Gastrocnemius medialis (tissue), 4 donors: Measurements from ENCODE around the gene CDO1. TPM values are rescaled to one million over a fixed set of nuclear protein-coding genes. Genes with fewer than 3 reads are reported as not detected.

Source experiments
- ATAC-seq, 2 donors: fragments of 150-250 bp; one replicate each; pipeline ENCODE4 v1.9.1; 2016
- DNase-seq, 2 donors: peaks; one replicate each; pipeline ENCODE4 v3.0.0-alpha.2; 2019
- H3K27ac ChIP-seq, 4 donors: fragments of 200-600 bp; sonication (generic); 1 replicate in 1 of 4; 2 replicates in 3 of 4; pipeline ENCODE4 v1.5.1; 2016 to 2018; ENCODE audit warnings: mild to moderate bottlenecking in 2 of 4, moderate library complexity in 1 of 4
- H3K27me3 ChIP-seq, 3 donors: fragments of 200-600 bp; sonication (generic) in 2 of 3; 1 replicate in 1 of 3; 2 replicates in 2 of 3; pipeline versions ENCODE4 v1.5.1 to v1.6.0; 2016 to 2019; ENCODE audit warnings: mild to moderate bottlenecking in 1 of 3, moderate library complexity in 1 of 3
- H3K36me3 ChIP-seq, 2 donors: fragments of 200-600 bp; sonication (generic) in 1 of 2; one replicate each; pipeline ENCODE4 v1.5.1; 2017 to 2018
- H3K4me1 ChIP-seq, 2 donors: fragments of 200-600 bp; sonication (generic) in 1 of 2; one replicate each; pipeline ENCODE4 v1.5.1; 2016 to 2017; ENCODE audit warnings: mild to moderate bottlenecking in 2 of 2
- H3K4me3 ChIP-seq, 4 donors: fragments of 200-600 bp; sonication (generic) in 3 of 4; 1 replicate in 1 of 4; 2 replicates in 3 of 4; pipeline ENCODE4 v1.5.1; 2016 to 2019; ENCODE audit warnings: mild to moderate bottlenecking in 2 of 4
- H3K9me3 ChIP-seq, 3 donors: fragments of 200-600 bp; sonication (generic) in 2 of 3; 1 replicate in 1 of 3; 2 replicates in 2 of 3; pipeline ENCODE4 v1.5.1; 2016 to 2019
- CTCF ChIP-seq, 5 experiments: fragments of 450-650 bp in 3 of 5; fragments of 200-600 bp in 2 of 5; sonication (generic) in 2 of 5; IDR thresholded peaks in 4 of 5; conservative IDR thresholded peaks in 1 of 5; 1 replicate in 4 of 5; 2 replicates in 1 of 5; pipeline ENCODE4 v1.5.1; 2016 to 2019; ENCODE audit warnings: antibody characterized with exemption in 5 of 5, mild to moderate bottlenecking in 3 of 5, moderate library complexity in 3 of 5
- POLR2A ChIP-seq, 2 donors: fragments of 450-650 bp; IDR thresholded peaks; one replicate each; pipeline ENCODE4 v1.6.1; 2017; ENCODE audit warnings: antibody characterized with exemption in 2 of 2, mild to moderate bottlenecking in 2 of 2, moderate library complexity in 2 of 2
- in situ Hi-C, 4 donors: fragments of 200-750 bp; cut with MboI; loops; one replicate each; pipeline versions ENCODE4 v1.15.0 to v1.8.0; 2017; ENCODE audit warnings: low sequenced_read_pairs in 4 of 4
- intact Hi-C: fragments of 100-400 bp; cut with DNase I; formaldehyde crosslinking; loops from one replicate; pipeline ENCODE4 v1.15.1; 2023; ENCODE audit warnings: low total_unique reads
- total RNA-seq, 4 donors: library from RNA; depleted of rRNA; stranded (reverse); fragments of >200 nt; gene quantifications; one replicate each; pipeline versions ENCODE4 v1.1.0 to v1.2.3, GENCODE V29; 2016

The CDO1 gene
- total RNA-seq, 4 donors from 2014 or later = 21.6 to 28.4 (median 23.7) TPM

DNA sequence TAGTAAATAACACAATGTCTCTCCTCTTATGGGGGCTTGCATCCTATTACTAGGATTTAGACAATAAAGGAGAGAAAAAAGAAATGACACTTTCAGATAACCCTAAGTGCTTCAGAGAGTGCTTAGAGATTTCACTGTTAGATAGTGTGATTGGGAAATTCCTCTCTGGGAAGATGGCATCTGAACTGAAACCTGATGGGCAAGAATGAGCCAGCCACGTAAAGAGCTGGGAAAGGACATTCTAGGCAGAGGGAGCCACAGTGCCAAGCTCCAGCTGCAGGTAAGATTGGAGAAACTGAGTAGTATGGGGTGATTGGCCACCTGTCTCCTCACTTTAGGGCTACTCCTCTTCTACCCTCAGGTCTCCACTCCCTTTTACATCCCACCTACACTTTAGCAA lies 14.5 kb downstream of the CDO1 start:
- DNase-seq (no peak), ATAC-seq (no peak)
- intact Hi-C loops (no loop called here), in situ Hi-C loops (no loop called here)
- H3K4me3 ChIP-seq = no peak overlapping the region
- no peaks in the 10 kb centered on the region for H3K36me3 ChIP-seq
- H3K9me3 ChIP-seq = no peaks in the 10 kb centered on the region
- no peaks in the 10 kb centered on the region for H3K27me3 ChIP-seq
- TF ChIP-seq CTCF (IDR thresholded peaks at IDR 0.05 in 4 of 5, conservative IDR thresholded peaks at IDR 0.05 in 1 of 5) = no peak
- no peak for TF ChIP-seq POLR2A (IDR thresholded peaks at IDR 0.05)
- no peak overlapping the region for H3K27ac ChIP-seq
- no peaks in the 10 kb centered on the region for H3K4me1 ChIP-seq

DNA sequence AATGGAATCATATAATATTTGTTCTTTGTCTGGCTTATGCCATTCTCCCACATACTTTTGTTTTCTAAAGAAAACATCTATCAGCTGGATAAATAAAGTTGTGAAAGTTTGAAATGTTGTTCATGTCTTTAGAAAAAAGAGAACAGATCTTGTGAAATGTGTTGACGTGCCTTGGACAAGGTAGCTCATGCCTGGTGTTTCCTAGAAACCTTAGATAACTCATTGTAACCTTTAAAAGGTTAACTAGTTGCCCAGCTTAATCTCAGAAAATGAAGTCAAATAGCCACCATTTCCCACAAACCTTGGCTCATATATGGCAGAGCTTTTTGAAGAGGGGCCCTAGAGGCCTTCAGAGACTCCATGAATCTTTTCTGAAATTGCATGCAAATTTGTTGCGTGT lies 15.3 kb downstream of the CDO1 start:
- Histone ChIP-seq H3K4me3 (no peak overlapping the region), H3K4me1 (no peaks in the 10 kb centered on the region), H3K36me3 (no peaks in the 10 kb centered on the region), H3K27me3 (no peaks in the 10 kb centered on the region), H3K9me3 (no peaks in the 10 kb centered on the region), H3K27ac (no peak overlapping the region)
- no peak for ATAC-seq
- intact Hi-C loops = no loop called here
- TF ChIP-seq CTCF (IDR thresholded peaks at IDR 0.05 in 4 of 5, conservative IDR thresholded peaks at IDR 0.05 in 1 of 5) (no peak), POLR2A (IDR thresholded peaks at IDR 0.05) (no peak)
- in situ Hi-C loops = no loop called here
- DNase-seq = no peak

DNA sequence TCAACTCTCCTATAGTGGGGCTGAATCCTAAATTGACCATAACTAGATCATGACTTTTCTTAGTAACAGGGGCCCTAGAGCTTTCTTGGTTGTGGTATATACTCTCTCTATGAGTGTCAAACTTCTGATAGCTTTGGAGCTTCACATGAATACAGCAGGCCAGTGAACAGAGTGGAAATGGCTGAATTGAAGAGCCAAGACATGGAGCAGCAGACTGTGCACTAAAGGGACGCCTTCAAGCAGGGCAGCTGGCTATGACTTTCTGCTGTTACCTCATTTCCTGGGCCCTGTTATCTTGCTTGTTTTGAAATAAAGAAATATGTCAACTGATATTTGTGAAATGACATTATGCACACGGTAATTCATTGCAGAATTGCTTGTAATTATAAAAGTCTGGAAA lies 16.4 kb downstream of the CDO1 start:
- intact Hi-C loops = no loop called here
- no peak for TF ChIP-seq POLR2A (IDR thresholded peaks at IDR 0.05)
- no peak for TF ChIP-seq CTCF (IDR thresholded peaks at IDR 0.05 in 4 of 5, conservative IDR thresholded peaks at IDR 0.05 in 1 of 5)
- no peaks in the 10 kb centered on the region for H3K9me3 ChIP-seq
- H3K4me1 ChIP-seq = no peaks in the 10 kb centered on the region
- no peaks in the 10 kb centered on the region for H3K36me3 ChIP-seq
- in situ Hi-C loops = no loop called here
- H3K4me3 ChIP-seq = no peak overlapping the region
- no peak overlapping the region for H3K27ac ChIP-seq
- DNase-seq (no peak), ATAC-seq (no peak)
- H3K27me3 ChIP-seq = no peaks in the 10 kb centered on the region

- Histone ChIP-seq H3K9me3 (no peaks in the 10 kb centered on the region), H3K27me3 (no peaks in the 10 kb centered on the region), H3K27ac (no peak overlapping the region), H3K4me3 (no peak overlapping the region), H3K36me3 (no peaks in the 10 kb centered on the region), H3K4me1 (no peaks in the 10 kb centered on the region)
- intact Hi-C loops = no loop called here
- DNase-seq (no peak), ATAC-seq (peak; percentile 14 to 39)
- in situ Hi-C loops = no loop called here
- no peak for TF ChIP-seq CTCF (IDR thresholded peaks at IDR 0.05 in 4 of 5, conservative IDR thresholded peaks at IDR 0.05 in 1 of 5)
- TF ChIP-seq POLR2A (IDR thresholded peaks at IDR 0.05) = no peak
These were observed 18.2 kb downstream of the CDO1 start for GRCh38 chr5:115798252-115798651.

DNA sequence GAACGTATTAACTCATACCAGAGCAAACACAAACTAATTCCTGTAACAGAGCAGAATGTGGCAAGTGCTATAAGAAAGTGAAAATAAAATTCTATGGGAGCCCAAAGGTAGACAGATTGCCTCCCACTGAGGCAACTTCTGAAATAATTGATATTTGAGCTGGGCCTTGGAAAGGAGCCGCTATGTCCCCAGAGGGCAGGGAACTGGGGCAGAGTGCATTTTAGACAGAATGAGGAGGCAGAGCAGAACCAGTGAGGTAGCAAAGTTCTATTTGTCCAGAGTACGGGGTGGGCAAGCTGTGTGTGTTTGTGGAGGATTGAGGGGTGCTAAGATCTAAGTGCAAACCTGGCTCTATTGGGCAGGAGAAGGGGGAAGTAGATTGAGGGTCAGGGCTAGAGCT lies 19.8 kb downstream of the CDO1 start:
- ATAC-seq (no peak), DNase-seq (no peak)
- no peak overlapping the region for H3K4me3 ChIP-seq
- intact Hi-C loops (no loop called here), in situ Hi-C loops (no loop called here)
- TF ChIP-seq CTCF (IDR thresholded peaks at IDR 0.05 in 4 of 5, conservative IDR thresholded peaks at IDR 0.05 in 1 of 5) (no peak), POLR2A (IDR thresholded peaks at IDR 0.05) (no peak)
- no peak overlapping the region for H3K27ac ChIP-seq
- no peaks in the 10 kb centered on the region for H3K4me1 ChIP-seq
- no peaks in the 10 kb centered on the region for H3K36me3 ChIP-seq
- no peaks in the 10 kb centered on the region for H3K9me3 ChIP-seq
- no peaks in the 10 kb centered on the region for H3K27me3 ChIP-seq
